Measurements from ENCODE around the gene CFAP61.

DNA sequence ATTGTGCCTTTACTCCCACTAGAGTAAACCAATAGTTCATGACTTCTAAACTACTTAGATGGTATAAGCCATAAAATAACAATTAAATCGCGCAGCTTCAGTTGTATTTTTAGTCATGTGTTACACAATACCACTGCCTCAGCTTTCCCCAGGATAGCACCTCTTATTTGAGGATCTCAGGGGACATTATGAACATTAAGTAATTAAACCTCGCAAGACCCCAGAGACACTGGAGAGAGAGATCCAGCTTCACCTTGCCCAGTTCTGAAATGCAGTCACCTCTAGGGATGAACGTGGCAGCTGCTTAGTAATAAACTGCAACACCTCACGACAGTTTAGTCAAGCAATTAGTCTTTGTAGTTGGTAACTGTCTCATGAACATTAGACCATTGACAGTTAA lies 87.1 kb downstream of the CFAP61 start:
- TF ChIP-seq, protein P1, sequence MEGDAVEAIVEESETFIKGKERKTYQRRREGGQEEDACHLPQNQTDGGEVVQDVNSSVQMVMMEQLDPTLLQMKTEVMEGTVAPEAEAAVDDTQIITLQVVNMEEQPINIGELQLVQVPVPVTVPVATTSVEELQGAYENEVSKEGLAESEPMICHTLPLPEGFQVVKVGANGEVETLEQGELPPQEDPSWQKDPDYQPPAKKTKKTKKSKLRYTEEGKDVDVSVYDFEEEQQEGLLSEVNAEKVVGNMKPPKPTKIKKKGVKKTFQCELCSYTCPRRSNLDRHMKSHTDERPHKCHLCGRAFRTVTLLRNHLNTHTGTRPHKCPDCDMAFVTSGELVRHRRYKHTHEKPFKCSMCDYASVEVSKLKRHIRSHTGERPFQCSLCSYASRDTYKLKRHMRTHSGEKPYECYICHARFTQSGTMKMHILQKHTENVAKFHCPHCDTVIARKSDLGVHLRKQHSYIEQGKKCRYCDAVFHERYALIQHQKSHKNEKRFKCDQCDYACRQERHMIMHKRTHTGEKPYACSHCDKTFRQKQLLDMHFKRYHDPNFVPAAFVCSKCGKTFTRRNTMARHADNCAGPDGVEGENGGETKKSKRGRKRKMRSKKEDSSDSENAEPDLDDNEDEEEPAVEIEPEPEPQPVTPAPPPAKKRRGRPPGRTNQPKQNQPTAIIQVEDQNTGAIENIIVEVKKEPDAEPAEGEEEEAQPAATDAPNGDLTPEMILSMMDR (IDR thresholded peaks at IDR 0.05 in 4 of 5, conservative IDR thresholded peaks at IDR 0.05 in 1 of 5), result no peak
- no peak for TF ChIP-seq POLR2A (IDR thresholded peaks at IDR 0.05)
